Forelimb muscle (tissue), 1 donor: ENCODE results near the gene FHIT. TPM values are rescaled to one million over a fixed set of nuclear protein-coding genes. Genes with fewer than 3 reads are reported as not detected.

Source experiments
- DNase-seq: peaks from one replicate; pipeline ENCODE4 v3.0.0-alpha.2; 2013; ENCODE audit warnings: low read depth
- polyA plus RNA-seq: library from polyadenylated mRNA; unstranded; fragments of 120-200 nt; gene quantifications from one replicate; pipeline ENCODE4 v1.2.1, GENCODE V29; 2013; ENCODE audit not compliant: insufficient read length

The FHIT gene
- polyA plus RNA-seq, 1 donor = 7.1 TPM

DNA sequence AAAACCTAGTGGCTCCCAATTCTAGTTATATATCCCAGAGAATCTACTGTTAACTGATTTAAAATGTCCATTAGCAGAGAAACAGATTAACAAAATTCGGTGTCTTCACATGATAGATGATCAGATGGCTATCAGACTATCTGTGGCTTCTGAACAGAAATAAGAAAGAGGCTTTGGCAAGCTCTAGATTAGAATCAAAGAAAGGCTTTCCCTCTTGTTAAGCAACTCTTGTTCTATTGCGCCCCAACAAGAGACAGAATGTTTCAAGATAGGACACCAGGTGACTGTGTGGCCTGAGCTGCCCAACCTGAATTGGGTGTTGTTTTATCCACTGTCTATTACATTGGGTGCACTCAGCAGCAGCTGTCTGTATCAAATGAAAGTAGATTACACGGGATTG is 483.7 kb downstream of the FHIT start:
- no peak for DNase-seq

DNA sequence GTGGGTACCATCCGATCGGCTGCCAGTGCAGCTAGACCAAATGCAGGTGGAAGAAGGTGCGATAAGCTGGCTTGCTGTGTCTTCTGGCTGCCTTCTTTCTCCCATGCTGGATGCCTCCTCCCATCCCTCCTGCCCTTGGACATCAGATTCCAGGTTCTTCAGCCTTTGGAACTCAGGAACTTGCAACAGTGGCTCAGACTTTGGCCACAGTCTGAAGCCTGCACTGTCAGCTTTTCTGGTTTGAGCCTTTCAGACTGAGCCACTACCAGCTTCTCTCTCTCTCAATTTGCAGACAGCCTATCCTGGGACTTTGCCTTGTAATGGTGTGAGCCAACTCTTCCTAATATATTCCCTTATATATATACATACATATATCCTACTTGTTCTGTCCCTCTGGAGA is 485.5 kb downstream of the FHIT start:
- no peak for DNase-seq

DNA sequence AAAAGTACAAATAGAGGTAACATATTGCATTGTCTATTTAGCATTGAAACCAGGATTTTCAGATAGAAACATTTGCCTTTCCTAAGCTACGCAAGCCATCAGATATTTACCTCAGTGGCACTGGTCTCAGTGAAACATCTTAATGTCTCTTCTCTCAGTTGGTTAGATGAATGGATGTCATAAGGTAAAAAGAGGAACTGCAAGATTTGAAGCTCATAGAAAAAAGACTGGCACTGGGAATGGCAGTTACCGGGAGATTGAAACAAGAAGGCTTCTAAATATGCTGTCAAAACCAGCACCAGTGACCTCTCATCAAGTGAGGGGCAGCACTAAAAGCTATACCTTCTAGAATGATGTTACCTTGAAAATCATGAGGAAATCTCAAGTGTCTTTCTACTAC is 486.4 kb downstream of the FHIT start:
- DNase-seq = no peak

DNA sequence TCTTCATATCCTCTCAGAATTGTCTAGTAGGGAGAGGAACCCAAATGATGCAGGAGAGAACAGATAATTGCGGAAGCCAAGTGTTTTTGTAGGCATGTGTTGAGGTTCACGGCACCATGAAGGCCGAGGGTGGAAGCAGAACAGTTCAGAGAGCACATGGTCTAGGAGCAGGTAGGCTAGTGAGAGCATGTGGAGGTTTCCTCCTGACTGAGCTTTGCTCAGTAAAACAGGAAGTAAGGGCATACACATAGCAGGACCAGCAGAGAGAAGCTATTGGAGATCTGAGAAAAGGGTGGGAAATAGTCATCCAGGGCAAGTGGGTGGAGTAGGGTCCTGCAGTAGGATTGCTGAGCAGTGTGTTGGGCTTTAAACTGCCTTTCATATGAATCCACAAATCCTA is 491.1 kb downstream of the FHIT start:
- DNase-seq = no peak

DNA sequence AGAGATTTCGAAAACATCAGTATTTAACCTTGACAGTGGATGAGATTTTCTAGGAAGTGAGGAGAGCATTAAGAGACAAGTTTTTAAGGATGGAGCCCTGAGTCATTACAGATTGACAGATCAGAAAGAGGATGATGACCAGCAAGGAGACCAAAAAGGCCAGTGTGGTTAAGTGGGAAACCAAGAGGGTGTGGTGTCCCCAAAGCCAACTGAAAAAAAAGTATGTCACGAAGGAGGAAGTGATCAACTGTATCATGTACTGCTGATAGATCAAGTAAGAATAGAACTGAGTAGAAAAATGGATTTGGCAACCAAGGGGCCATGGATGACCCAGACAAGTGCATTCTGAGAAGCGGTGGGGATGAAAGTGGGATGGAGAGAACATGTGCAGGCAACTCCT is 491.8 kb downstream of the FHIT start:
- no peak for DNase-seq

DNA sequence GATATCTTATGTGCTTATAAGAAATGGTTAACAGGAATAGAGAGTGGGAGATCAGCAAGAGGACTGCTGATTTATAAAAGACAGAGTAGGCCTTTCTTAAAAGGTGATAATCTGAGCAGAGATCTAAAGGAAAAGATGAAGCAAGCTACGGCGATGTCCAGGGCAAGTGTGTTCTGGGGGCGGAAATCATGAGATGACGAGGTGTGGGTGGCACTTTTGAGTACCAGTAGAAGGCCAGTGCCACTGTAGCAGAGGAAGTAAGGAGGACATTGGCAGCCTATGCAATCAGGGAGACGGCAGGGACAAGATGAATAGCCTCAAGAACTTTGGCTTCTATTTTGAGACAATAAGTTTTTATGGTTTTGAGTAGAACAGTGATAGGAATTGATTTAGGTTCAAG is 492.4 kb downstream of the FHIT start:
- DNase-seq = no peak

DNA sequence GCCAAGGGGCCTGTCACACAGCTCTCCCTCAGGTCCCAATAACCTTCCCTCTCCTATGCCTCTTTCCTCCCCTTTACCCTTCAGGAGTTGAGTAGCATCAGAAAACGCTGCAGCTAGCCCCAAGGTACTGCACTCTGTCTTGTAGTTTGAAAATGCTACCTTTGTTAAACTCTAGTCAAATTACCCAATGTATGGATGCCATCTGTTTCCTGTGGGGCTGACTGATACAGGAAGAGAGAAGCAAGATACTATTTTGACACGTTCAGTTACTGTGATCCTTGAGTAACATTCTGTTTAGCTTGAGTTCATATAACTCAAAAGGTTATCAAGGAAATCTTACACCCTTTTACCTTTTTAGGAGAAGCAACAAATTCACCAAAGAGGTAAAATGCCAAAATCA is 493.1 kb downstream of the FHIT start:
- no peak for DNase-seq

DNA sequence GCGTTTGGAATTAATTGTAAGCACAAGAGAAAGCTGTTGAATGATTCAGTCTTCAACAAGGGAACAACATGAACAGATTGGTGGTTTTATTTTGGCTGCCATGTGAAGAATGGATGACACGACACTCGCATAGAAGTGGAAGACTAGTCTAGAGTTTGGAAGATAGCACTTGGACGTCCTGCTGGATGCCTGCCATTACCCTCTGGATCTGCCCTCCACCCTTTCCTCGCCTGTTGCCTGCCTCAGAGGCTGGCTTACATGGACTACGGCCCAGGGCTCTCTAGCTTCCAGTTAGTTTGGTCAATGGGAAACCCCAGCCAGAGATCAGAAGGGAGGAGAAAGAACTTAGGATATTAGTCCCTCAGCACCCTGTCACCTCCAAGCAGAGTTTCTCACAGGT is 493.5 kb downstream of the FHIT start:
- no peak for DNase-seq

DNA sequence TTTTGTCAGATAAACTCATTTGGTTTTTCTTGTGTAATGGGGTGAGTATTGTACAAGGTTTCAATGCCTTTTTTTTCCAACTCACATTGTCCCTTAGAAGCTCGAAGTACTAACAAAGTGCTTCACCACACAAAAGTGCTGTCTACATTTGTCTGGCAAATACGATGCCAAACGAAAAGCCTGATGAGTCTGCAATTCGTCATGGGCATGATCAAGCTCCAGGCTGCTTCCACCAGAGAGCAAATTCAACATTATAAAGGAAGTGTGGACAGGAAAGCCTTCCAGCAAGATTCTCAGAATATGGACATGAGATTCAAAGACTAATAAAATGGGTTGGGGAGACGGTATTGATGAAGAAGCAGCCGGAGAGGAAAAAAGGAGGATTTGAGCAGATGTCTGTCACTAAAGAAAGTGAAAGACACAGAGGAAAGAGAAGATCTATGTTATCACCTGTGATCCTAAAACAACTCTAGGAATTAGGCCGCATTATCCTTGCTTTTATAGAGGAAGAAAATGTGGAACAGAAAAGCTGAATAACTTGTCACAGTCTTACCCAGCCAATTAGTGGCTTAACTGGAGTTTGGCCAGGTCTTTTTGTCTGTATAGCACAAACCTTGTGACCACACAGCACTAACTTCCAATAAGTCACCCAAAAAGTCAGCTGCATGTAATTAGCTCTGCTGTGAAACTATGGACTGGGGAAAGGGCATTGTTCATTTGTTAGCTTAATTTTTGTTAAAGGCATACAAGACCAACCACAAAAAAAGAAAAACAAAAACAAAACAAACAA is 494.8 kb downstream of the FHIT start:
- no peak for DNase-seq

DNA sequence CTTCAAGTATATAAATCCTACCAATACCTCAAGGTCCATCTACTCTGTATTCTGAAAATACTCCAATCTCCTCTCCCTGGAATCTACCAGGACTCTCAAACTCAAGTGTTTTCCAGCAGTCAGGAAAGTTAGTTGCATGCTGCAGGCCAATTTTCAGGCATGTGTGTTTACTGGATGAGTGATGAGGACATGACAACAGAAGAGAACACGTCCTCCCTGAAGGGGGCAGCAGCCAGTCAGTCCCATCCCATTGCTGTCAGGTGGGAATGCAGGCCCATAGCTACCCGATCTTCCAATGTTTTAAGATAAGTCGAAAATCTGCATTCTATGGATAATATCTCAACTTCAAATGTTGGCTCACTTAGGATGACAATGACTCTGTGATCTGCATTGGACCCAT is 496.2 kb downstream of the FHIT start:
- no peak for DNase-seq

DNA sequence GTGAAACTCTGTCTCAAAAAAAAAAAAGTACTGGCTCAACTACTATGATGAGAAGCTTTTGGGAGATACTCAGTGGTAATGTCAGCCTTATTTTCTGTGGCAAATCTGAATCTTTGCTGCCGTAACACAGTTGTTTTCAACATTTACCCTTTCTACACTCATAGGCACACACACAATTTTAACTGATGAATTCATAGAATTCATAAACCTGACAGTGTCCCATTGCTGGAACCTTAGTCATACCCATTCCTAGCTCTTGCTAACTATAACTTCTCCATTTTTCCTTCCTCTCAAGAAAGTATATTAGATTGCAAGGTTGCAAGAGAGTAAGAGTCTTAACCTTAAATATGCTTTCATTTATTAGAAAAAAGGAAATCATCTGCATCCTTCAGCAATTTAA is 496.6 kb downstream of the FHIT start:
- DNase-seq = no peak

DNA sequence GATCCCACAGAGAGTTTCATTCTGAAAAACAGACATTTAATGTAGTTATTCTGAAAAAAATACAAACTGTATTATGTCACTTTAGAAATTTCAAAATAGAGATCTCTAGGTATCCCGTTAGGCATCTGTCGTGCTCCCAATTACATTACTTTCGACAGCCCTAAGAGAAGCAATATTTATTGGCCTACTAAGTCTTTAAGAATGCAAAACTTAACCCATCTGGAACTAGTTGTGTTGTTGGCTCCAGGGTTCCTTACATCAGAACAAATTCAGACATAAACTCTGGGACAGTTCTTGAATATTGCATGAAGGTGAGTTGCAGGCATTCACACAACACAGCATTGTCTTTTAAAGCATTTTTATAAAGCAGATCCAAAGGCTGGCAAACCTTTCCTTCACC is 498.4 kb downstream of the FHIT start:
- DNase-seq = peak; percentile 13

DNA sequence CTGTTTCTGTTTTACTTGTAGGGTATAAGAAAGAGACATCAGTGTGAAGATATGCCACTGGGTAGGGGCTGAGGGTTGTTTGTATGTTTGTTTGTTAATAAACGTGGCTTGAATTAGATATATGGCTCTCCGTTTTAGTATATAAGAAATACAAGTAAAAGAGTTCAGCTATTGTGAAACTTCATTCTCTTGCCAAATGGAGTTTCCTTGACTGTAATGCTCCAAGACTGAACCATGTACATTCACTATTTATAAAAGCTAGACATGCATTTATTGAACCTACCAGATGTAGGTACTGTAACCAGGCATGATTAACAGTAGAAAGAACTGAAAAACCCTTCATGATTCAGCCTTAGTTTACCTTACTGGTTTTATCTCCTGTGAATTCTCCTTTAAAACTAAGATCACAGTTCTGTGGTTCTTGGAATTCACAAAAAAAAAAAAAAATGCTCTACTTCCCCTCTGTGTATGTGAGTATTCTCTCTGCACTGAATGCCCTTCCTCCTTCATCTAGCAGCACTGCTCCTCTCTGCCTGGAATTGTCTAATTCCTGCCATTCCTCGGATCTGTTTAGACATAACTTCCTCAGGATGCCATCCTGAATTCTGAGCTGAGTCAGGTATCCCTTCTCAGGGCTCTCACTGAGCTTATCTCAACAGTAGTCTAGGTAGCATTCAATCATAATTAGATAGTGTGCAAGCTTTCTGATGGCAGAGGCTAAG is 504.4 kb downstream of the FHIT start:
- no peak for DNase-seq

DNA sequence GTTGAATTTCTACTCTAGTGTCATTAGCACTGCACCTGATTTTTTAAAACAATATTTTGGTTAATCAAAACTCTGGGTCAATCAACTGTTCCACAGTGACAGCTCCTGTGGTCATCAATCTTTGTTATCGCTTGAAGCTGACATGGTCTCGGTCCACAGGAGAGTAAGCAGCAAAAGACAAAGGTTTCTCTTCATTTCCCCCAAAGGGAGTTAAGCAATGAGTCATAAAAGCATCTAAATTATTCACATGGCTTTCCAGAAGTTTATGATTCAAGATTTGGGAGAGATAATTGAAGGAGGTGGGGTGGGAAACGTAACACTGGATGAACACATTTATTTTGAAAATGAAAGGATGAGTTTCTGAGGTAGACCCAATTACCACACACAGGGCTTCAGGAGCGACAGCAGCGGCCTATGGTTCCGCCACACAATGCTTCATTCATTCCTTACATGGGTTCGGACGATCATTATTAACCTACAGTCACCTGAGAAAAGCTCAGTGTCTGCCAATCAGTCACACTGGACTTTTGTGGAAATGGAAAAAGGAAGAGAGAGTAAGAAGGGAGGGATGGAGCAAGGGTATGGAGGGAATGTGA is 505.1 kb downstream of the FHIT start:
- no peak for DNase-seq

DNA sequence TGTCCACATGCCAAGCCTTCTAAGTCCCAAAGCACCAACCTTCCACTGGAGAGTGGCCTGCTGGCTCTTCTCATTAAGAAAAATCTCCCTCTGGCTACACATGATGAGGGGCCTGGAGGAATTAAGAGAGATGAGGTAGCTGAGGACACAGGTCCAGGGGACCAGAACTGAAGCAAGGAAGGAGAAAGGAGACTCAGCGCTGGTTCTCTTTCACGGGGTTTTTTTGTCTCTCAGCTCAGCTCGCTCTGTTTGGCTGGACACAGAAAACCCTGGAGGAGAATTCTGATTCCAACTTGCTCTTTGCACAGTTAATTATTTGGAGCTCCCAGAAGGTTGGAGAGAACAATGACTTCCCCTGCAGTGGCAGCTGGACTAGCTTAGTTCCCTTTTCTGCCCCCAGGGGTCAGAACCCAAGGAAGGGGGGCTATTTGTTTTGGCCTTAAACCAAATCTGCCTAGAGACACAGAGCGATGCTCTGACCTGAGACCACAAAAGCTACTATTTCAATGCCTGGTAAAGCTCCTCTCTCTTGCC is 507.6 kb downstream of the FHIT start:
- DNase-seq = peak; percentile 28

DNA sequence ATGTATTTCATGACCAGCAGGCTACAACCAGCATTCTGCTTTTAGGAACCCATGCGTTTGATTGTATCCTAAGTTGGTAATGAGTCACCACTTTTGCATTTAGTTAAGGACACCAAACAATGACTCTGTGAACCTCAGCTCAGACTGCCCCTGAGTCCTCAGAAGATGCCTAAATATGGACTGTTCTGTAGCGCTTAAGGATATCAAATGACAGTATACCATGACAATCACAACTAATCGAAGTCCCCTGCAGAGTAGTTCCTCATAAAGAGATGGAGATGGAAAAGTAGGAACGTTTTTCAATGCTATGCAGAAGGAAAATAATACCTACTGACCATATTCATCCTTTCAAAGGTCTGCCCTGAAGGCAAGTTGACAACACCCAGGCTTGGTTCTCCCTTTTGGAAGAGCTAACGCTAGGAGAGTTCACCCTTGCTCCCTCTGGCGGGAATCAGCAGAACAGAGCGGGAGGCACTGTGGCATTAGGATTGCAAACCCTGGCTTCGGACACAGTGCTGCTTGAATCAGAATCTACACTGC is 508.6 kb downstream of the FHIT start:
- DNase-seq = no peak

DNA sequence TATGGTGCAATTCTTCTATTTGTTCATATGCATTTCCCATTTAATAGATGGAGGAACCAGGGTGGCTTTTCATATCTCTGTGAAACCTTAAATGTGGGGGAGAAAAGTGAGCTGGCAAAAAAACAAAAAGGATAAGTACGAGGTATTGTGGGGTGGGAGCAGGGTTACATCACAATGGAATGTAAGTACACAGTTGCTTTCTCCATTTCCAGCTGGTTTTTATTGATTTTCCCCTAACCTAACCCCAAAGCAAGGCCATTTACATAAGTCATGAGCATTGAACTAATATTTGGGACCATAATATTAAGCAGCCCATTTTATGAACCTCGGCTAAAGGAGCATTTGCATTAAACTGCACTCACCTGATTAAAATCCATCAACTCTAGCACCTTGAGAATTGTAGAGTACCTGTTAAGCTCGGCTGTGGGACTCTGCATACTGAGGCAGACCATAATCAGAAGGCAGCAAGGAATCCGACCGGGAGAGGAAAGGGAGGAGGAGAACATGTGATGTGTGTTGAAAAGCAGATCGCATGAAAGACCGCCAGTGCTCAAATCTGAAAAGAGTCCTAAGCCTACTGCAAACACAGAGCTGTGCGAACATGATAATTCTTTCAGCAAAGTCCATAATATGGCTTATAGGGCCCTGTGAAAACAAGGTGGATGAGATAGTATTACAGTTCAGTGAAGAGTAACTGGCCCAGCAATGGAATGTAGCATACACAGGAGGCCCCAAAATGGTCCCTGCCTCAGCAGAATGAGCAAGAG is 513.4 kb downstream of the FHIT start:
- DNase-seq = no peak

DNA sequence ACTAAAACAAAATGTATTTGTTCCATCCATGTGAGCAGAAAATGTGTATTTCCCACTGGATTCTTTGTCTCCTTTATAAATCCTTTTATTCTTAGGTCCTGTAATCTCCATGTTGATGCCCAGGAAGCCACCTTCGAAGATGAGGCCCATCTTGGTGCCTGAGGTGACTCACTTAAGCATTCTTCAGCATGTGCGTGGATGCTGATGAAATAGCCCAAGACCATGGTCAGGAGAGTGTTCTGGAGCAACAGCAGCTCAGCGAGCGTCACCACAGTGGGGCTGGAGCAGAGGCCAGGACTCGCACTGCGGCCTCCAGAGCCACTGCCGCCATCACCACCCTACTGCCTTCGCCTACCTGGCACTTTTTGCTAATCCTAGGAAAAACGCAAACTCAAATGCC is 520.9 kb downstream of the FHIT start:
- no peak for DNase-seq

DNA sequence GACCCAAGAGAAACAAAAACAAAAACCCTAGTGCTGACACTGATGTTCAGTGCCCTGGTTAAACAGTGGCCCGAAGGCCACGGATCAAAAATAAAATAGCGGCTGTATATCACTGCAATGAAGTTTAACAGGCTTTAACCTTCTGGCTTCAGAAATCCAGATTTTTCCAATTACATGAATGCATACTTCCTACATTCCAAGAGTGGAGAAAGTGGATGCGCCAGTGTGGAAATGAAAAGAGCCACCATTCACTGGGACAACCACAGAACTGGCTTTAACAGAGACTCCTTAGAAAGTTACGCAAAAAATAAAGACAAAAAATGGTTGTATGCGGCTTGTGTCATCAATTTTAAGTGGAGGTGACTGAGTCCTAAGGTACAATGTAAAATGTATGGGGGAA is 522.2 kb downstream of the FHIT start:
- DNase-seq = no peak

DNA sequence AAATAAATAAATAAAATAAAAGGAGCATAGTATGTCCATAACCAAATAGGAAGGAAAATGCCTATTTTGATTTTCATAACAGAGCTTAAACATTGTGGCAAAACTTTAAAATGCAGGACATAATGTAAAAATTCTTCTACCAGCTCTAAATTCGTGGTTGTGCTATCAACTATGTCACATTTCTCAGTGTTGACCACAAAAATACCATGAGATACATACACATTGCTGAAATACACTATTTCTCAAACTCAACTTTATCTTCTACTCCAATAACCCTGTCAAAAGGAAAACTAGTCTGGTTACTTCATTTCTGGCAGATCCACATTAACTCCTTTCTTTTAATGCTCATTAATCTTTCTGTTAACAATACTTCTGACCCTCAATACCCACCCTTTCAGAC is 523.2 kb downstream of the FHIT start:
- no peak for DNase-seq

DNA sequence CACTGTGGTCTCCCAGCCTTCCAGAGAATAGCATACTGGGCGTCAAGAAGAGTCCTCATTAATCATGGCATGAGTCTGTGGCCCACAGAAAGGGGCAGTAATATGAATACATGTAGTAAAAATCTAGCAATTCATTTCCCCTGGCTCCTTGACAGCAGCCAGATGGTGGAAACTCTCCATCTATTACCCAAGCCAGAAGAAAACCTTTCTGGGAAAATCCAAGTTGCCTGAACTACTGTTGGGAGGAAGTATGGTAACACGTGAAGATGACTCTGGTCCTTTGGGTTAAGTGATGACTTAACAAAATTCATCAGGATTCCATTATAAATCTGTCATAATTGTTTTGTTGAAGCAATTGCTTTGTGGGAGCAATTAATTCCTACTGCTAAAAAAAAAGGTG is 530.5 kb downstream of the FHIT start:
- no peak for DNase-seq

DNA sequence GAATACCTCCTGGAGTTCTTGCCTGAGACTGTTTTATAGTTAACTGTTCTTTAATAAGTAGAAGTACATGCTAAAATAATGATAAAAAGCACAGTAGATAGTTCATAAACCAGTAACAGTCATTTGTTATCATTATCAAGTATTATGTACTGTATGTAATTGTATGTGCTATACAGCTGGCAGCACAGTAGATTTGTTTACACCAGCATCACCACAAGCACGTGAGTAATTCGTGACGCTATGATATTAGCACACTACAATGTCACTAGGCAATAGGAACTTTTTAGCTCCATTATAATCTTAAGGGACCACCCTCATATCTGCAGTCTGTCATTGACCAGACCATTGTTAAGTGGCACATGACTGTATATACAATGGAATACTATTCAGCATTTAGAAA is 534.7 kb downstream of the FHIT start:
- no peak for DNase-seq
